Tibial nerve (tissue), 4 donors: ENCODE data around the gene NFIB.

Experiments
- CTCF ChIP-seq, 5 experiments: fragments of 200-600 bp in 3 of 5; fragments of 450-650 bp in 2 of 5; sonication (generic) in 3 of 5; IDR thresholded peaks; one replicate each; pipeline ENCODE4 v1.5.1; 2016 to 2019; ENCODE audit warnings: antibody characterized with exemption in 5 of 5, mild to moderate bottlenecking in 3 of 5, moderate library complexity in 2 of 5
- EP300 ChIP-seq, 2 donors: sonication (generic); formaldehyde crosslinking; IDR thresholded peaks; one replicate each; pipeline ENCODE4 v1.6.1; 2017; ENCODE audit warnings: antibody characterized with exemption in 2 of 2, mild to moderate bottlenecking in 1 of 2
- POLR2A ChIP-seq, 2 donors: fragments of 450-650 bp; IDR thresholded peaks; one replicate each; pipeline ENCODE4 v1.6.1; 2017; ENCODE audit warnings: antibody characterized with exemption in 2 of 2, mild to moderate bottlenecking in 2 of 2, moderate library complexity in 2 of 2

GRCh38 chr9:14170392-14170931, 143.5 kb downstream of the NFIB start:
- TF ChIP-seq CTCF (IDR thresholded peaks at IDR 0.05): no peak
- no peak for TF ChIP-seq POLR2A (IDR thresholded peaks at IDR 0.05)
- no peak for TF ChIP-seq EP300 (IDR thresholded peaks at IDR 0.05)
